ENCODE data around the gene ZFHX3. TPM values are rescaled to one million over a fixed set of nuclear protein-coding genes. Genes with fewer than 3 reads are reported as not detected.

Gene ZFHX3
- total and polyA plus RNA-seq, 2 donors (not counting 1 experiment from before 2014, with no cell fraction given), result 0.54 to 6.6 TPM

DNA sequence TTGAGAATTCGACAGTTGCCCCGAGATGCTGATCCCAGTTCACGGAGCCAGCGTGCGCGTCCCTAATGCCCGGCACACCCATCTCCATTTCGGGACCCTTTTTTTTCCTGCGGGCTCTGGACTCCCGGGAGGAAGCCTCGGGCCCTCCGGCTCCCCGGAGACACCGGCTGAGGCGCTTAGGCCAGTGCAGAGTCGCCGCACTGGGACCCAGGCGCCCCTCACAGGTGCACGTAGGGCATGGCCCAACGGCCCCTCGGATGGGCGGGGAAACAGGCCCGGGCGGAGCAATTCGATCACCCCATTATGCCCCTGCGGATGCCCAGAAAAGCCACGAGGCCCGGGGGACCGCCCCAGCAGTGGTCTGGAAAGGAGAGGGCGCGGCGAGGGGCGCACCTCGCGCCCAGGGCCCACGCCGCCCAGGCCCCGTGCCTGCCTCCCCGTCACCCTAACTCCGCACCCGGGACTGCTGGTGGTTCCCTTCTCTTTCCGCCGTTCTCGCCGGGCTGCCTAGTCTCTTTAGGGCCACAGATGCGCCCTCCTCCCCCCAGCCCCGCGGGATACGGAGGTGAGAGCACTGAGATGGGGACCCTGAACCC is 18.5 kb upstream of the ZFHX3 start:
- Histone ChIP-seq H3K4me1 (ENCODE audit: control insufficient read depth in 2 of 2, insufficient read depth in 2 of 2, low read length in 2 of 2) (peaks cover 49 to 52% of the 10 kb centered on the region in 2 donors), H3K27ac (ENCODE audit: low read length in 2 of 2) (no peak overlapping the region), H3K9me3 (ENCODE audit: control extremely low read depth in 1 of 3, control insufficient read depth in 2 of 3, insufficient read depth in 1 of 3, low read length in 2 of 3) (peaks cover 0 to 15% (median 0%) of the 10 kb centered on the region in 3 donors), H3K79me2 (ENCODE audit: control insufficient read depth, insufficient read depth, low read length) (no peaks in the 10 kb centered on the region), H4K20me1 (ENCODE audit: control insufficient read depth, insufficient read depth, low read length, poor library complexity, severe bottlenecking) (no peaks in the 10 kb centered on the region), H3K4me2 (replicated peaks; ENCODE audit: low read depth, low read length, poor library complexity, severe bottlenecking) (peak overlapping the region; percentile 35), H2AFZ (ENCODE audit: insufficient read depth, low read depth, low read length, poor library complexity, severe bottlenecking) (no peak overlapping the region), H3K36me3 (replicated peaks in 1 of 2; ENCODE audit: control extremely low read depth in 1 of 2, control insufficient read depth in 1 of 2, extremely low read depth in 1 of 2, insufficient read depth in 2 of 2, low read length in 1 of 2) (no peaks in the 10 kb centered on the region), H3K4me3 (ENCODE audit: control extremely low read depth in 1 of 5, extremely low read depth in 1 of 5, insufficient read depth in 1 of 5, low read depth in 2 of 5, low read length in 4 of 5) (no peak overlapping the region), H3K9ac (ENCODE audit: low read length) (no peak overlapping the region), H3K27me3 (replicated peaks in 1 of 4; ENCODE audit: control extremely low read depth in 1 of 4, control insufficient read depth in 3 of 4, insufficient read depth in 4 of 4, low read length in 3 of 4) (peaks cover 6 to 73% (median 53%) of the 10 kb centered on the region in 4 experiments)
- ChIA-PET POLR2A (no interaction called here), CTCF (no interaction called here)
- Mint-ChIP-seq H3K4me1 (peaks cover 38% of the 10 kb centered on the region), H3K27me3 (peaks cover 76% of the 10 kb centered on the region), H3K27ac (no peak overlapping the region), H3K4me3 (peak overlapping the region; percentile 37), H3K9me3 (ENCODE audit: insufficient read depth) (no peaks in the 10 kb centered on the region)
- no peak for ATAC-seq (ENCODE audit: low read depth)
- TF ChIP-seq, protein P1, sequence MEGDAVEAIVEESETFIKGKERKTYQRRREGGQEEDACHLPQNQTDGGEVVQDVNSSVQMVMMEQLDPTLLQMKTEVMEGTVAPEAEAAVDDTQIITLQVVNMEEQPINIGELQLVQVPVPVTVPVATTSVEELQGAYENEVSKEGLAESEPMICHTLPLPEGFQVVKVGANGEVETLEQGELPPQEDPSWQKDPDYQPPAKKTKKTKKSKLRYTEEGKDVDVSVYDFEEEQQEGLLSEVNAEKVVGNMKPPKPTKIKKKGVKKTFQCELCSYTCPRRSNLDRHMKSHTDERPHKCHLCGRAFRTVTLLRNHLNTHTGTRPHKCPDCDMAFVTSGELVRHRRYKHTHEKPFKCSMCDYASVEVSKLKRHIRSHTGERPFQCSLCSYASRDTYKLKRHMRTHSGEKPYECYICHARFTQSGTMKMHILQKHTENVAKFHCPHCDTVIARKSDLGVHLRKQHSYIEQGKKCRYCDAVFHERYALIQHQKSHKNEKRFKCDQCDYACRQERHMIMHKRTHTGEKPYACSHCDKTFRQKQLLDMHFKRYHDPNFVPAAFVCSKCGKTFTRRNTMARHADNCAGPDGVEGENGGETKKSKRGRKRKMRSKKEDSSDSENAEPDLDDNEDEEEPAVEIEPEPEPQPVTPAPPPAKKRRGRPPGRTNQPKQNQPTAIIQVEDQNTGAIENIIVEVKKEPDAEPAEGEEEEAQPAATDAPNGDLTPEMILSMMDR (IDR thresholded peaks at IDR 0.05), result no peak
- no peak for TF ChIP-seq EZH2 (IDR thresholded peaks at IDR 0.05; ENCODE audit: borderline replicate concordance, insufficient read depth, low read depth, low read length, poor library complexity, severe bottlenecking)
- intact Hi-C loops (cut with micrococcal nuclease), result no loop called here
- WGBS (ENCODE audit: insufficient coverage), result 6% methylated on average over 44 of the region's 49 CpGs
- DNase-seq, result no peak

DNA sequence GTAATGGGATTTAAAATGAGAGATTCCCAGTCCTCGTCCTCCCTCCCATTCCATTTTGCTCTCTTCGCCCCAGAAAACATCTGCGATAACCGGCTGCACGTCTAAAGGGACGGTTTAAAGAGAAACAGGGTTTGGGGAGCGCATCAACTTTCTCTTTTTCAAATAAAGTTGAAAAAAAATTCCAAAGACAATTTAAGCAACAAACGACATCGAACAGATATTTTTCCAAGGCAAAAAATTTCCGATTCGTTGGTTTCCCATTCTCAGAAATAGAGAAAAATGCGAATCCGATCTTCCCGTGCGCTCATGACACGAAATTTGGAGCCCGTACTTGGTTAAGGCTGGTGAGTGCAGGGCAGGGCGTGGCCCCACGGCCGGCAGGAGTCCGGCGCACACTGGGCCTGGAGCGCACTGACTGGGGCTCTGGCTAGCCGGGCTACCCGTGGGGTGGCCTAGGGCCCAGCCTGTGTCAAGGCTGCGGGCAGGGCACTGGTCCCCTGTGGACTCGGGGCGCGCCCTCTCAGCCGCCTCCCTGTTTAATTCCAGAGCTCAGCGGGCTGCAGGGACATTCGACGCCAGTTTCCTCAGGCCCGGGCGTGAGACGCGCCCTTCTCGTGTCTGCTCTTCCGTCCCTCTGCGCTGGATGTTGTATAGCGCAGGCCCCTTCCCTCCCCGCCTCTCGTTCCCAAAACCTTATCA is 17.9 kb upstream of the ZFHX3 start:
- Histone ChIP-seq H3K4me1 (ENCODE audit: control insufficient read depth in 2 of 2, insufficient read depth in 2 of 2, low read length in 2 of 2) (peaks cover 43 to 47% of the 10 kb centered on the region in 2 donors), H3K27ac (ENCODE audit: low read length in 2 of 2) (no peak overlapping the region), H3K9ac (ENCODE audit: low read length) (no peak overlapping the region), H3K36me3 (replicated peaks in 1 of 2; ENCODE audit: control extremely low read depth in 1 of 2, control insufficient read depth in 1 of 2, extremely low read depth in 1 of 2, insufficient read depth in 2 of 2, low read length in 1 of 2) (no peaks in the 10 kb centered on the region), H2AFZ (ENCODE audit: insufficient read depth, low read depth, low read length, poor library complexity, severe bottlenecking) (no peak overlapping the region), H3K27me3 (replicated peaks in 1 of 4; ENCODE audit: control extremely low read depth in 1 of 4, control insufficient read depth in 3 of 4, insufficient read depth in 4 of 4, low read length in 3 of 4) (peaks cover 6 to 72% (median 58%) of the 10 kb centered on the region in 4 experiments), H3K4me3 (ENCODE audit: control extremely low read depth in 1 of 5, extremely low read depth in 1 of 5, insufficient read depth in 1 of 5, low read depth in 2 of 5, low read length in 4 of 5) (no peak overlapping the region), H3K79me2 (ENCODE audit: control insufficient read depth, insufficient read depth, low read length) (no peaks in the 10 kb centered on the region), H3K4me2 (replicated peaks; ENCODE audit: low read depth, low read length, poor library complexity, severe bottlenecking) (peak overlapping the region; percentile 35), H3K9me3 (ENCODE audit: control extremely low read depth in 1 of 3, control insufficient read depth in 2 of 3, insufficient read depth in 1 of 3, low read length in 2 of 3) (peaks cover 0 to 13% (median 0%) of the 10 kb centered on the region in 3 donors), H4K20me1 (ENCODE audit: control insufficient read depth, insufficient read depth, low read length, poor library complexity, severe bottlenecking) (no peaks in the 10 kb centered on the region)
- ATAC-seq (ENCODE audit: low read depth) (peak; percentile 17), DNase-seq (no peak)
- no peak overlapping the region for H3K27ac Mint-ChIP-seq
- peaks cover 71% of the 10 kb centered on the region for H3K27me3 Mint-ChIP-seq
- CTCF ChIA-PET, result no interaction called here
- H3K4me1 Mint-ChIP-seq, result peaks cover 32% of the 10 kb centered on the region
- H3K4me3 Mint-ChIP-seq, result peak overlapping the region; percentile 37
- intact Hi-C loops (cut with micrococcal nuclease), result no loop called here
- POLR2A ChIA-PET, result no interaction called here
- WGBS (ENCODE audit: insufficient coverage), result 10% methylated on average over 40 of the region's 43 CpGs
- H3K9me3 Mint-ChIP-seq (ENCODE audit: insufficient read depth), result no peaks in the 10 kb centered on the region
- TF ChIP-seq EZH2 (IDR thresholded peaks at IDR 0.05; ENCODE audit: borderline replicate concordance, insufficient read depth, low read depth, low read length, poor library complexity, severe bottlenecking), result no peak
- TF ChIP-seq, protein P1 (IDR thresholded peaks at IDR 0.05), result no peak

Measured in B cell (primary cell).